Heart left ventricle (tissue), 13 donors: Measurements from ENCODE around the gene LGALS4.

Source experiments
- POLR2A ChIP-seq, 2 donors: fragments of 450-650 bp; IDR thresholded peaks; one replicate each; pipeline ENCODE4 v1.6.1; 2017; ENCODE audit warnings: antibody characterized with exemption in 2 of 2, mild to moderate bottlenecking in 2 of 2, moderate library complexity in 2 of 2
- TF ChIP-seq, protein P1 (sequence below), 12 donors: fragments of 200-600 bp; sonication (generic) in 4 of 12; IDR thresholded peaks; one replicate each; pipeline versions ENCODE4 v1.5.0 to v1.8.0; 2018 to 2022; ENCODE audit warnings: antibody characterized with exemption in 12 of 12, mild to moderate bottlenecking in 5 of 12
- donor health status: ischemic (EF 13 %, LVEDD 7.1; RV severe dilation, severe dysfunction).
- donor health status: DM: no; HTN: yes; CAD: no.
- donor health status: DM: no; HTN: no; CAD: no.
- donor health status: ischemic (EF 25% LVEDD 6.9; RV normal size, moderate dysfunction).
- donor health status: ischemic (EF 25% LVEDD 5.7; RV mildly dilated, moderate dysfunction).
- donor health status: ischemic (EF 35%, LVEDD 5.7; RV mildly dilated, moderate dysfunction).
- donor health status: nonischemic (EF 11% LVEDD 7.7; RV severe dilation, severe dysfunction).
- donor health status: DM: yes; HTN: yes; CAD: no.
- donor health status: PGD.
- donor health status: ischemic (EF 29% LVEDD 5.4; RV normal size, mild dysfunction).
- donor health status: nonischemic (EF 23%, LVEDD 6.1; RV moderate dilation, normal function).

DNA sequence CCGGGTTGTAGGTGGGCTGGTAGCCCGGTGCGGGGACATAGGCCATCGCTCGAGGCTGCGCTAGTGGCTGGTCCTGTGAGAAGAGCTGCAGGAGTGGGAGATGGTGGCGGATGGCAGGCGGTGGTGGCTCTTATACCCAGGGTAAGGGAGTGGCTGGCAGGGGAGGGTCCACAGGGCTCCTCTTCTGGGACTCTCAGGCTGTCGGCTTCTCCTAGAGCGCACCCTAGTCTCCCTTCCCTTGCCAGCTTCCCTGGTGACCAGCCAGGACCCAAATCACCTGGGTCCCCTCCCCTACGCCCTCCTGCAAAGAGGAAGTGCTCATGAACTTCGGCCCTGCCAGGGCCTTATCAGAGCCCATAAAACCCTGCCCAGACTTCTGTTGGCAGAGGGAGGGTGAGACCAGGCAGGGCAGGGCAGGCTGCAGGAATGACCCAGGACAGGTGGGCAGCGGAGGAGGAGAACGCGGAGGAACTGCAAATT, at the start of gene LGALS4:
- TF ChIP-seq, protein P1, sequence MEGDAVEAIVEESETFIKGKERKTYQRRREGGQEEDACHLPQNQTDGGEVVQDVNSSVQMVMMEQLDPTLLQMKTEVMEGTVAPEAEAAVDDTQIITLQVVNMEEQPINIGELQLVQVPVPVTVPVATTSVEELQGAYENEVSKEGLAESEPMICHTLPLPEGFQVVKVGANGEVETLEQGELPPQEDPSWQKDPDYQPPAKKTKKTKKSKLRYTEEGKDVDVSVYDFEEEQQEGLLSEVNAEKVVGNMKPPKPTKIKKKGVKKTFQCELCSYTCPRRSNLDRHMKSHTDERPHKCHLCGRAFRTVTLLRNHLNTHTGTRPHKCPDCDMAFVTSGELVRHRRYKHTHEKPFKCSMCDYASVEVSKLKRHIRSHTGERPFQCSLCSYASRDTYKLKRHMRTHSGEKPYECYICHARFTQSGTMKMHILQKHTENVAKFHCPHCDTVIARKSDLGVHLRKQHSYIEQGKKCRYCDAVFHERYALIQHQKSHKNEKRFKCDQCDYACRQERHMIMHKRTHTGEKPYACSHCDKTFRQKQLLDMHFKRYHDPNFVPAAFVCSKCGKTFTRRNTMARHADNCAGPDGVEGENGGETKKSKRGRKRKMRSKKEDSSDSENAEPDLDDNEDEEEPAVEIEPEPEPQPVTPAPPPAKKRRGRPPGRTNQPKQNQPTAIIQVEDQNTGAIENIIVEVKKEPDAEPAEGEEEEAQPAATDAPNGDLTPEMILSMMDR (IDR thresholded peaks at IDR 0.05) = no peak
- no peak for TF ChIP-seq POLR2A (IDR thresholded peaks at IDR 0.05)
